ENCODE results near the gene ZFYVE28. TPM values are rescaled to one million over a fixed set of nuclear protein-coding genes. Genes with fewer than 3 reads are reported as not detected.

The ZFYVE28 gene
- total RNA-seq, 1 experiment from 2014 or later = 1.9 TPM

DNA sequence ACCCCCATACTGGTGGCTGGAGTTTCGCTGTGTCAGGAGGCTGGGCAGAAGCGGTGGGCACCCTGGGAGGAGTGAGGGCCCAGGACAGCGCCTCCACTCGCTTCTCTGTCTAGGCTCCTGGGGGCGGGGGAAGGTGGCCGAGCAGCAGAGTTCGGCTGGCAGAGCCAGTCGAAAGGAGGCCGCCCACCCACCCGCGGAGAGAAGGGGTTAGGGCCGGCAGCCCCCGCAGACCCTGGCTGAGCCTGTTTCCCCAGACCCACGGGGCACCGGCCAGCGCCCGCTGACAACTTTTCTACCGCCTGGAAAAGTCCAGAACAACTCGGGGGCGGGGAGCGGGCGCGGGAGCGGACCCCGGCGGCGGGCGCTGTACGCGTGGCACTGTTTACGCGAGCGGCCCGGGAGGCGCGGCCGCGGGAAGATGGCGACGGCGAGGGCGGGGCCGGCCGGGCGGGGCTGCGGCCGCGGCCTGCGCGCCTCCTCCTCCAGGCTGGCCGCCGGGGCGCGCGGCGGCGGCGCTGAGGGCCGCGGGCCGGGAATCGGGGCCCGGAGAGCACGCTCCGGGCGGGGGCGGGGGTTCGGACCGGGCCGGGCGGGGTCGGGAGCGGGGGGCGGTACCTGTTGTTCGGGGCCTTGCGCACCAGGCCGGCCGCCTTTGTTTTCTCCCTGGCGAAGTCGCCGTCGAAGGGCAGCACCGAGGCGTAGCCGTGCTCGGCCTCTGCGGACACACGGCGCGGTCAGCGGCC lies 157.2 kb downstream of the ZFYVE28 start:
- no peak for DNase-seq (ENCODE audit: low spot score)

DNA sequence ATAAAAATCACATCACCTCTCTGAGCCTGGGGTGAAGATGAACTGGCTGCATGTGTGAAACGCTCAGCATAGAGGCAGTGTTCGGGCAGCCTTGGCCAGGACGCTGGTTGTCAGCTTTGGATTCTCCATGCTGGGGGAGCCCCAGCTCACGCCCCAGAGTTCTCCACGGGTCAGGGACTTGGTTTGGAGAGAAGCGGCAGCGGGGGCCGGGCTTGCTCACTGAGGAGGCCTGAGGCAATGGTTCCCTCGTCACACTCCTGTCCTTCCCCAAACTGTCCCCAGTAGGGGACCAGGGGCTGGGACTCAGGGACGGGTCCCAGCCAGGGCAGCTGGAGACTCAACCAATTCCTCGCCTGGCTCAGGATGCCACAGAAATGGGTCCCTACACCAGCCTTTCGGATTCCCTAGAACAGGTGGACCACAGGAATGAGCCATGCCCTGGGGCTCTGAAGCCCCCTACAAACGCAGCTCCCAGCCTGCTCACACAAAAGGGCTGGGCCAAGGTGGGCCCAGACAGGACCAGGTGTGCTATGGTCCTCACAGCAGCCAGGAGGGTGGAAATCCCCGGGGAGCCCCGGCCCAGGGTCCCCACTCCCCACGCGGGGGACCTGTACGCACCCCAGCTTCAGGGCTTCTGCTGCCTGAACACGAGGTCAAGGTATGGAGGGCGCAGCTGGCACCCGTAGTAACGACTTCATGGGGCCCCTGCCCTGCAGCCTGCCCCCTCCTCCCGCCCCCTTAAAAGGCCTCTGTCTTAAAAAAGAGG lies 157.9 kb downstream of the ZFYVE28 start:
- DNase-seq (ENCODE audit: low spot score) = no peak

DNA sequence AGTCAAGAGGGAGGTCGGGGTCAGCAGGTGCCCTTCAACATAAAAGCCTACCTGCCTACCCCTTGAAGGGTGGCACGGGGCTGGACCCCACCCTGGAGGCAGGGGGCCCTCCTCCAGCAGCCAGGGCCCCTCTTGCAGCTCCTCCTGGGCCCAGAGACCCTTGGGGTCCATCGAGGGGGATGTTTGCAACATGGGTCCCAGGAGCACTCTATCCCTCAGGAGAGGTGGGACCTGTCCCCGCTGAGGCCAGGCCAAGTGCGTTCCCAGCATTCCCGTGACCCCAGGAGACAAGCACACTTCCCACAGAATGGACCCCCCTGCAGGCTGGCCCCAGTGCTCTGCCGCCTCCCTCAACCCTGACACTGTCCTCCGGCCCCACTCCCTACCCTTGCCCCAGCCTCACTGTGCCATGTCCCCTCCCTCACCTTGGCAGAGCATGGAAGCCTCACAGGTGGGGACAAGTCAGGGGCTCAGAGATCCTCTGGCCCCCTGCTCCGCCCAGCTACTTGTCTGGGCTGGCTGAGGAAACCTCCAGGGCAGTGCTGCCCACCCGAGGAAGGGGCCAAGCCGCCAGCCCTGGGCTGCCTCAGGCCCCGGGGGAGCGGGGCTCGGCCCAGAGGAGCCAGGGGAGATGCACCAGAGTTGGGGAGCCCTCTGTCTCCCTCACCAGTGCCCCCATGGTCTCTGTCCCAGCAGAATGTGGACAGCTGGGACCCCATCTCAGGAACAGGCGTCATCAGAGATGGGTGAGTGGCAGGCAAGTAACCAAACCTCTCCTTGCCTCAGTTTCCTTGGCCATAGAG lies 158.7 kb downstream of the ZFYVE28 start:
- no peak for DNase-seq (ENCODE audit: low spot score)

DNA sequence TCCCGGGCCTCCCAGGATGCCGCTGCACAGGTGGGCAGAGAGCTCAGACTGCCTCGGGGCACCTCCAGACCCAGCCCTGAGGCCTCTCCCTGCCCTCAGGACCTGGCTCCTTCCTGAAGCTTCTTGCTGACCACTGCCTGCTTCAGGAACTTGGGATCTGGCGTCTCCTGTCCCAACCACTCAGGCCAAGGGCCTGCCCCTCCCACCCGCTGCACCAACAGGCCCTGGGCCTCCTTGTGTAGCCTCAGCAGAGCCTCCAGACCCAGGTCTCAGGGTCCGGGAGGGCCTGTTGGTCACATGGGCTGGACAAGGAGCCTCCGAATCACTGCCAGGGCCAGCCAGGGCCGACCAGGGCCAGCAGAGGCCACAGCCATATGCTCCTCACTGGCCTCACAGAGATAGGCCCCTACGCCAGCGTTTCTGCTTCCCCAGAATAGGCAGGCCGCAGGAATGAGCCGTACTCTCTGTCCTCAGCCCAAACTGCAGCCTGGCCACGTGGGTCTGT lies 159.4 kb downstream of the ZFYVE28 start:
- no peak for DNase-seq (ENCODE audit: low spot score)

DNA sequence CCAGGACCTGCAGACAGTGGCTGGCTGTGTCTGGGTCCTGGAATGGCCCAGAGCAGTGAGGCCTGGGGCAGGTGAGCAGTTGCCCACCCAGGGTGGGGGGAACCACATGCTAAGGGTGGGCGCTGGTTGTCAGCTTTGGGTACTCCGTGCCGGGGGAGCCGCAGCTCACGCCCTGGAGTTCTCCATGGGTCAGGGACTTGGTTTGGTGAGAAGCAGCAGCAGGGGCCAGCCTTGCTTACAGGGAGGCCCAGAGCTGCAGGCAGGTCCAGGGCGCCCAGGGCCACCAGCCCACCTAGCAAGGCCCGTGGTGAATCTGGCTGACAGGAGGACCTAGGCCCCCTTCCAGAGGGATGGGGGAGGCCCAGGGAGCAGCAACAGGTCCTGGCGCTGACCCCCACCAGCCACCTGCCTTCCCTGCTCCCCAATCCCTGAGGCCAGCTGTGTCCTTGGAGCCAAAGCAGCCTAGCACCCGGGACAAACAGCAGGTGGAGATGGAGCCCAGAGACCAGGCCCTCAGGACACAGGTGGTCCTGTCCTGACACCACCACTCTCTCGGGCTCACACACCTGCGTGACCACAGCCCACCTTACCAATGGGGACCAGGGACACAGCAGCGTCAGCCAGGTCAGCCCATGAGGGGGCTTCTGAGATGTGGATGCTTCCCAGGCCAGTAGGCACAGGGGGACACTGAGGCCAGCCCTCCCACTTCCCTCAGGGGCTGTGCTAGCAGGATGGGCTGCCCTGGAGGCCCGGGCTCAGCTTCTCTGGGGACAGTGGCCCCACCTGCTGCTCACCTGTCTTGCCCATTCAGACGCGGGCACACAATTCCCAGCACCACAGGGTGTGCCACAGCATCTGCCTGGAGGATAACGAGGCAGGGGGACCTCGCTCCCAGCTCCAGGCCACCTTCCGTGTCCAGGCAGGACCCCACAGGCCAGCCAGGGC lies 160.1 kb downstream of the ZFYVE28 start:
- DNase-seq (ENCODE audit: low spot score) = no peak

DNA sequence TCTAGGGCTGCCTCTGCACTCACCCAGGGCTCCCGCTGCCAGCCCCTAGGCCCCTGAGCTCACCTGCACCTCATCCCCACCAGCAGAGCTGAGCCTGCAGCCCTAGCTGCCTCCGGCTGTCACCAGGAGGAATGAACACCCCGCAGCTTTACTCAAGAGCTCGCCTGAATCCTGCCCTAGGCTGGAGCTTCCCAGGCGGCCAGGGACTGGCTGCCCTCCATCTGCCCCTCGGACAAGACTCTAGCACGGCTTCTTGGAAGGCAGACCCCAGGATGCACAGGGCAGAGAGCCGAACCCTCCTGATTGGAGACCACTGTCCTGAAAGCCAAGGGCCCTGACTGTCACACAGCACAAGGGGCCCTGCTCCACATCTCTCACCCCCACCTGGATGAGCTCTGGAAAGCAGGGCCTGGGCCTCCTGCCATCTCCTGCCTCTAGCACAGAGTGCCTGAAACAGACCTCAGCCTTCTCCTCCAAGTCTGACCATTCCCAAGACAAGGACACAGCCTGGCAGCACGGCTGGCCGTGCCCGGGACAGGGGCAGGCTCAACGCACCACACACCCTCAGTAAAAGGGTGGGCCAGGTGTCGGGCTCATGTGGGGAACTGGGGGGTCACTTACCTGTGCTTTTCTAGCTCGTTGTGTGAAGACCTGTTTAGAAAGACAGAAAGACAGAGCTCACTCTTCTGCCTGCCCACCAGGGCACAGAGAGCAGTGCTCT lies 160.9 kb downstream of the ZFYVE28 start:
- no peak for DNase-seq (ENCODE audit: low spot score)

DNA sequence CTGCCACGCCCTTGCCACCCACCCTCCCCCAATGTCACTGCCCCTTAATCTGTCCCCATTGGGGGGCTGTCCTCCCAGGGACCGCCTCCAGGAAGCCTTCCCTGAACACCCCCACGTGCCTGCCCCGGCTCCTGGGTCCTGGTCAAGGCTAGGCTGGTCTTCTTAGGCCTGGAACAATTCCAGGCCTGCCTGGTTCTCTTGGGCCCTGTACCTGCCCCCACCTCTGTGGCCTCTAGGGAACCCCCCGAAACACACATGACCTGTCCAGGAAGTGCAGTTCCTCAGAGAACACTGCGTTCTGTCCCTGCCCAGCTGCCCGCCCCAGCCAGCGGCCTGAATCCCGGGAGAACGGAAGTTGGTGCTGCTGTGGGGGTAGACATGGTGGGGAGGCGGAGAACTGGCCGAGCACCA lies 161.7 kb downstream of the ZFYVE28 start:
- no peak for DNase-seq (ENCODE audit: low spot score)

DNA sequence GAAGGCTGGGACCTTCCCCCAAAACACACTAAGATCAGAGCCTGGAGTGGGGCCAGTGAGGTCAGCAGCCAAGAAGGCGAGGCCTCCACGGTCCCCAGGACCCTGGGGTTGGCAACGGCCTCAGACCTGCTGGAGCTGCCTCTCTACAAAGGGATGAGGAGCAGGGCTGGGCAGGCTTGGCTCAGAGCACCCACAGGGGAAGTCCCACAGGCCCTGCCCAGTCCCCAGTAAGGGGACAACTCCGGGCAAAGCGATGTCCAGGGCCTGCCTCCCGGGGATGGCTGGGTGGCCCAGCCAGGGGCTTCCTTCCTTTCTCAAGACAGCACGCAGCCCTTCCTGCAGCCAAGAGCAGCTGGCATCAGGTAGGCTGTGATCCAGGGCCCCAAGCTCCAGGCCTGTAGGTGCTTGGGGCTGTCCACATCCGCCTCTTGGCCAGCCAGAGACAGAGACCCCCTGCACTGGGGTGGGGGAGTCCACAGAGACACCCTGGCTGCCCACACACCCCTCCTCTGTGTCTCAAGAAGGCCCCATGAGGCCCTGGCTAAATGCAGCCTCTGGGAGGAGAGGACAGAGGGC lies 162.2 kb downstream of the ZFYVE28 start:
- no peak for DNase-seq (ENCODE audit: low spot score)

DNA sequence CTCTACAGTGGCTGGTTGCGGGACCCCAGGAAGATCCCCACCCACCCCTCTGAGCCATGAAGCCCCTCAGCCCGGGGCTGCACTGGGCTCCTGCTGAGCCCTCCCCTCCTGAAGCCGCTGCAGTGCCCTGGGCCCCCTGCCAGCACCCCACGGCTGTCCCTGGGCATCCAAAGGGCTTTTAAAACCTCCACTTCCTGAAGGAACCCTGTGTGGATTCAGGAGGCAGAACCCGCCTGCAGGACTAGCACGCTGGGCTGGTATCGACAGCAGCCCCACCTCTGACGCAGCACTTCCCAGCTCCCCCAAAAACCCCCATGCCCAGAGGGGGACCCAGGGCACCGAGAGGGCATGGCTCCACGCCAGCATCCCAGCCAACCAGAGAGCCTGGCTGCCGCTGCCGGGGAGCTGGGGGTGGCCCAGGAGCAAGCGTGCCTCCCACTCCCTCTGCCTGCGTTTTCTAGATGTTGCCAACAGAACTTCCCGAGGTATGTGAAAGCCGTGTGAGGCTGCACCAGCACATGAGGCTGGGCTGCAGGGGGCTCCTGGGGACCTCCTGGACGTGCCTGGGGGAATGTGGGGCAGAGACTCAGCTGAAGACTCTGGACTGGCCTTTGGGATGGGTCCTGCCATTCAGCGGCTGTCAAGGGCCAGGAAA lies 162.8 kb downstream of the ZFYVE28 start:
- peak; percentile 77 for DNase-seq (ENCODE audit: low spot score)

DNA sequence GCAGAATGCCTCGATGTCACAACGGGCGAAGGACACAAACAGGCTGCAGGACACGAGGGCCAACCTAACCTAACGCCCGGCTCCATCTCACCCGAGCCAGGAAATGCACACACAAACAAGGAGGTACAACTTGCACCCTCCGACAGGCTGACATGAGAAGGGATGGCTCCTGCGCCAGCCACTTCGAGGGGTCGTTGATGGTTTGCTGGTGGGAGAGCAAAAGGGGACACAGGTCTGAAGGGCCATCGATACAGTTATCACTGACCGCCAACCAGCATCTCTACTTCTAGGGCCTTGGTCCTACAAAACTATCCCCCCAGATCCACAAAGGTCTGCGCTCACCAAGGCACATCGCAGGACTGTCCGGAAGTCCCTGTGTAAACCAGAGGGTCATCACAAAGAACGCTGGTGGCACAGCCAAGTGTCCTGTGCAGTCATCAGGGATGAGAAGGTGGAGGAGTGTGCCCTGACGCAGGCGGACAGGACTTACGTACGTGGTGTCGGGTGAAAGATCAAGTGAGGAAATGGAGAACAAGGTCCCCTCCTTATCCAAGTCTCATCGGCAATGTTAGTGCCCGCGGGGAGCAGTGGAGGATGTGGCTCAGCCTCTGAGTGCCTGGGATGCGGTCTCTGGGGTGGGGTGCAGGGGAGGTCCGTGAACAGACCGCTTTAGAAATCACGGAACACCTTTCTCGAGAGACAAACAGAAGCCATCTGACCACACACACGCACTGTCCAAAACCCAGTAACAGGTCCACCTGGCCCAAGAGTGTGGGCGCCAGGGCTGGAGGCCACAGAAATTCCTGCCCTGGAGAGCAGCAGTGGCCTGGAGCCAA lies 163.6 kb downstream of the ZFYVE28 start:
- no peak for DNase-seq (ENCODE audit: low spot score)

DNA sequence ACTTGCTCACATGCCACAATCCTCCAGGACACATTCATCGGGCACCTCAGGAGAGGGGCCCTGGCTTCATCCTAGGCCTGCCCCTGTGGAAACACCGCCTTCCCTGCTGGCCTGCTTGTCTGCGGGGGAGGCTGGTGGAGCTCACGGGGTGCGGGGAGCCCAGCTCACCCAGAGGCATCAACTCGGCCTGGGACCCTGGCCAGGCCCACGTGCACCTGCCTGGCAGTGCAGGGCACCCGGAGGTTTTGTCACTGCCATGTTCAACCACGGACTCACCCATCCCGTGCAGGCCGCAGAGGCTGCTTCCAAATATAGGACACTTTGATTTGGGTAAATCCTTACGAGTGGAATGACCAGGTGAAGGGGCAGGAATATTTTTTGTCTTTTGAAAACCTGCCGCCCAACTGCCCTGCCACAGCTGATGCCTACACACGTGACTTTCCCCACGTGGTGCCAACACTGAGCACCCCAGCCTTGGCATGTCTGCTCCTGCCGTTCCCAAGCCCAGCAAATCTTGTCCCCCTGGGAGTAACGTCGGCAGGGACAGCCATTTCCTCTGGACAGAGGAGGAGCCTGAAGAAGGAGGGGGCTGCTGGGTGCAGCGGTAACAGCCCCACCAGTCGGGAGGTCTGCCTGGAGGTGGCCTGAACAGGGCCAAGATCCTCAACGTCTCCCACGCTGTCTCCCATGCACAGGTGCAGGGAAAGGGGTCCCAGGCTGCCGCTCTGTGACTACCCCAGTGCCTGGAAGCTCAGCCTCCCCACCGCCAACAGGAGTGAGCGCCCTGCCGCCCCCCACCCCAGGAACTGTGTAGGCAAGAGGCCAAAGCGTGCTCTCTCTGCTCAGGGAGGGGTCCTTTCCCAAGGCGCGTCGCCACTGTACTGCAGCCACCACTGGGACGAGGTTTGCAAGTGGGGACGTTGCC lies 165.0 kb downstream of the ZFYVE28 start:
- no peak for DNase-seq (ENCODE audit: low spot score)

DNA sequence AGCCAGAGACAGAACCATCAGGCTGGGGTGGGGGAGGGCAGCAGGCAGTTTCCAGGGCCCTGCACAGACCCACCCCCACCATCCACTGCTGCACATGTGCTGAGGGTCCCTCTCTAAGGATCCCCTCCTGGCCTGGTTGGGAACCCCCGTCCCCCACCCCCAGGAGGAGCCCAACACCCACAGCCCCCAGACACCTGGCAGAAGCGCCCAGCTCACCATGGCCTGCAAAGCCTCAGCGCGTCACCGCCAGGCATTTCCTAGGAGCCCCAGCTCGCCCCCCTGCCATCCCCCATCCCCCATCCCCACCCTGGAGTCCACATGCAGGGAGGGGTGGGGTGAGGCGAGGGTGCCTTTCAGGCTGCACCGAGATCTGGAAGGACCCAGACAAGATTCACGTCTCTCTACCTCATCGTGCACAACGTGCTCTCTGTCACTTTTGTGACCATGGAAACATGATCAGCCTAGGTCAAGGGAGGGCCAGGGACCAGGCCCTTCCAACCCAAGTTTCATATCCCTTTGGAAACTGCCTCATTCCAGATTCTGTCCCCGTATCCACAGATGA lies 165.8 kb downstream of the ZFYVE28 start:
- no peak for DNase-seq (ENCODE audit: low spot score)

DNA sequence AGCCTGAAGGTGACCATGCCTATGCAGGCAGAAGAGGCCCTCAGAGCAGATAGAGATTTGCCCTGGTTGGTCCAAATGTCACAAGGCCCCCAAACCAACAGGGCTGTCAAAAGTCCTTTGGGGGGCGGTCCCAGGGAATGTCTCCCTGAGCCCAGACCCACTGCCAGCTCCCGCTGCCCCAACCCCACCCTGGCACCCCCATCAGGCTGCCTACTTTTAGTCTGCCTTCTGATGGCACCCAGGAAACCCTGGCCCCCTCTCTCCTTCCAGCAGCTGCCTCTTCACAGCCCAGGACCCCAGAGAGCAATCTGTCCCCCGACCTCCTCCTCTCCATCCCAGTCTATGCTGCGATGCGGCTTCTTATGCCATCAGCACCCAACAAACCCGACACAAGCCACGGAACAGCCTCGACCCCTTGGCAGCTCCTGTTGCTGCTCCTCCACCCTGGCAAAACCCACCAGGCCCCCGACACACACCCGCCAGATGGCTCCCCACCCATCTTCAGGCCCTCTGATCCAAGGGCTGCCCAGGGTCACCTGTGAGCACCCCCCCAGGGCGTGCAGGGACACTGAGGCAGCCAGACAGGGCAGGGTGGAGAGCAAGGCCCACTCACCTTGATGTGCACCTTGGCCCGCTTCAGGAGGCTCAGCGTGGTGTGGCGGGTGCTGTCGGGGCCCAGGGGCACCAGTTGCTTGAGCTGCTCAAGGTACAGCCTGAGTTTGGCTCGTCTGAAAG lies 166.5 kb downstream of the ZFYVE28 start:
- no peak for DNase-seq (ENCODE audit: low spot score)

DNA sequence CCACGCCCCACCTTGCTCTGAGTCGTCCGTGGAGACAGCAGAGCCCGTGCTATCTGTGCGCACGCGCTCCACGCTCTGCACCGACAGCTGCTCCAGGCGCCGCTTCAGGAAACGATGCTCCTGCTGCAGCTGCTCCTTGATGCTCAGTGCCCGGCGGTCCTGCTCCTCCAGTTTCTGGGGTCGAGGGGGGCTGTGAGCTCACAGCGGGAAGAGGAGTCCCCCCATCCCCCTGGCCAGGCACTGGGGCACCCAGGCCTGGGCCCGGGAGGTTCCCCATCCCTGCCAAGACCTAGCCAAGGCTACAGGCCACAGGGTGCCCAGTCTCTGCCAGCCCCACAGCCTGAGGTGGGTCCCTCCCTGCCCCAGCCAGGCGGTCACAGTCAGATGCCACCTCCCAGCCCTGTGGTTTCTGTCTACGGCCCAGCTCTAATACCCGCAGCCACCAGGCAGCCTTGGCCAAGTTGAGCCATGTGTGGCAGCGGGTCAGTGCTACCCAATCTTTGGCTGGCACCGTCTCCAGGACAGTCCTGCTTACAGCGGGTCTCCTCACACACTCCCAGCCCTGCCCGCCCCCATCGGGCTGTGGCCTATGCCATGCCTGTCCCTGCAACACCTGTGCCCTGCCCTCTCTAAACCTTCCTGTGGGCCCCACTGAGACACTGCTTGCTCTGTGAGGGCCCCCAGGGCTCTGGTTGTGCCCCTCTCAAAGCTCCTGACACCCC lies 167.2 kb downstream of the ZFYVE28 start:
- no peak for DNase-seq (ENCODE audit: low spot score)

DNA sequence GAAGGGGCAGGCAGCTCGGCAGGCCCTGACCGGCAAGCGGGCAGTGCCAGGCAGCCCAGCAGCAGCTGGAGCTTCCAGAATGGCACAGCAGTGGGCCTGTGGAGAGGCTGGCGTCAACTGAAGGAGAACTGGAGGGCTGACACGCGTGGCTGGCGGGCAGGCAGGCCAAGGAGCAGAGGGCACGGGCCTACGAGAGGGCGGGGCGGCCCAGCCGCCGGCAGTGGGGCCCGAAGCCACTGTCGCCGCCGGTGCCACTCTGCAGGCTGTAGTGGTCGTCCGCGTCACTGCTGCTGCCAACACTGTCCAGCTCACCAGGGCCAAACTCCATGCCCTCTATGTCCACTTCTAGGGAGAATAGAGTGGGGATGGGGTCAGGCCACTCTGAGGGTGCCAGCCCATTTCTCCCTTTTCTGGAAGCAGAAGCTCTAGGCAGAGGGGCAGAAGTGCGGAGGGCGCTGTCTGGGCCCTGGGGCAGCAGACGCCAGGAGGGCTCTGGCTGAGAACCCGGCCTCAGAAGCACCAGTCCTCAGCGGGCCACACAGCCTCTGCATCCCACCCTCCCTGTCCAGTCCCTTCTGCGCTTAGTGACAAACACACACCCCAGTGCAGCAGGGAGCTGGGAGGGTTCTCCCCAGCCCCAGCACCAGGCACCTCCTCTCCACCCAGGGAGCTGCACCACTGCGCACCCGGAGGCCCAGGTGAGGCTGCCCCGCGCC lies 167.9 kb downstream of the ZFYVE28 start:
- no peak for DNase-seq (ENCODE audit: low spot score)

All from H4 (cell line).